AG04450 (cell line): Measurements from ENCODE around the gene LONRF2. TPM values are rescaled to one million over a fixed set of nuclear protein-coding genes. Genes with fewer than 3 reads are reported as not detected.
"Not testable (repeated sequence)": the region's sequence is repeated elsewhere in the genome, so short reads cannot be mapped to it uniquely, and the experiment has no call there.

Experiments
- CTCF ChIA-PET: fragments of 300-600, 350-600 bp; formaldehyde crosslinking; extraction: SDS; loops from one replicate; lab custom pipeline; 2022; ENCODE audit warnings: antibody characterized with exemption, inconsistent platforms; lab: Charles Lee
- POLR2A ChIA-PET: fragments of 350-600 bp; formaldehyde crosslinking; extraction: SDS; loops from one replicate; lab custom pipeline; 2021; ENCODE audit warnings: antibody characterized with exemption, inconsistent platforms; lab: Yijun Ruan, JAX
- DNase-seq: peaks from one replicate; pipeline ENCODE4 v3.0.0-alpha.2; 2011; ENCODE audit warnings: low read depth, low spot score
- H3K27ac ChIP-seq: one replicate; pipeline ENCODE4 v1.5.1; 2012; ENCODE audit warnings: low read depth, low read length, control low read depth
- H3K27me3 ChIP-seq: one replicate; pipeline ENCODE4 v1.6.0; 2012; ENCODE audit warnings: low read length; ENCODE audit not compliant: control insufficient read depth, insufficient read depth
- H3K4me3 ChIP-seq: 2 replicates; pipeline ENCODE4 v1.5.1; 2011; ENCODE audit warnings: mild to moderate bottlenecking, low read depth, low read length, control low read depth
- H3K9me3 ChIP-seq: 2 replicates; pipeline ENCODE4 v1.5.1; 2012; ENCODE audit warnings: low read length; ENCODE audit not compliant: control insufficient read depth, insufficient read depth
- polyA plus RNA-seq: library from polyadenylated mRNA; depleted of rRNA; stranded (reverse); fragments of >200 nt; gene quantifications from 2 replicates; pipeline ENCODE4 v1.2.3, GENCODE V29; 2011
- TF ChIP-seq, protein P1 (sequence below): IDR thresholded peaks from 2 replicates; pipeline ENCODE4 v1.5.1; 2011; ENCODE audit warnings: low read depth, low read length, control low read depth, inconsistent platforms

The LONRF2 gene
- polyA plus RNA-seq, 1 experiment = 0.98 TPM

DNA sequence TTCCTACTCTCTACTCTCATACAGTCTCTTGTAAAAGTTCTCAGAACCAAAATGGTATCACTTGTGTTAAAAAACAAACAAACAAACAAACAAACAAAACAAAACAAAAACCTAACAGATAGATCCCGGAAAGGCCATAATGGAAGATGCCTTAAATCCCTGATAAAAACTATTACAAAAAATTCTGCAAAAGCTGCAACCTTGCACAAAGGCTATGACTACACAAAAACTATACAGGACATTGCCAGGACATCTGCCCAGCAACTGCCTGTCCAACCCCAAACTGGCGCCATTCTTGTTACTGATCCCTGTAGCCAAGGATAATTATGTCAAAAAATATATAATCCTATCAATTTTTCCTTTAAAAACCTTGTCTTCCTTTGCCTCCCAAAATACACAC is 36.3 kb upstream of the LONRF2 start:
- Histone ChIP-seq H3K9me3 (no peaks in the 10 kb centered on the region), H3K27me3 (peaks cover 20% of the 10 kb centered on the region), H3K27ac (no peak overlapping the region), H3K4me3 (no peak overlapping the region)
- CTCF ChIA-PET = interaction anchor here (0.6 to 1.1 kb wide), 2 partner anchors 13 to 23 kb away, joined by 3 read pairs; no protein-coding TSS in a partner anchor
- no peak for DNase-seq
- TF ChIP-seq, protein P1, sequence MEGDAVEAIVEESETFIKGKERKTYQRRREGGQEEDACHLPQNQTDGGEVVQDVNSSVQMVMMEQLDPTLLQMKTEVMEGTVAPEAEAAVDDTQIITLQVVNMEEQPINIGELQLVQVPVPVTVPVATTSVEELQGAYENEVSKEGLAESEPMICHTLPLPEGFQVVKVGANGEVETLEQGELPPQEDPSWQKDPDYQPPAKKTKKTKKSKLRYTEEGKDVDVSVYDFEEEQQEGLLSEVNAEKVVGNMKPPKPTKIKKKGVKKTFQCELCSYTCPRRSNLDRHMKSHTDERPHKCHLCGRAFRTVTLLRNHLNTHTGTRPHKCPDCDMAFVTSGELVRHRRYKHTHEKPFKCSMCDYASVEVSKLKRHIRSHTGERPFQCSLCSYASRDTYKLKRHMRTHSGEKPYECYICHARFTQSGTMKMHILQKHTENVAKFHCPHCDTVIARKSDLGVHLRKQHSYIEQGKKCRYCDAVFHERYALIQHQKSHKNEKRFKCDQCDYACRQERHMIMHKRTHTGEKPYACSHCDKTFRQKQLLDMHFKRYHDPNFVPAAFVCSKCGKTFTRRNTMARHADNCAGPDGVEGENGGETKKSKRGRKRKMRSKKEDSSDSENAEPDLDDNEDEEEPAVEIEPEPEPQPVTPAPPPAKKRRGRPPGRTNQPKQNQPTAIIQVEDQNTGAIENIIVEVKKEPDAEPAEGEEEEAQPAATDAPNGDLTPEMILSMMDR = no peak
- POLR2A ChIA-PET = no interaction called here

DNA sequence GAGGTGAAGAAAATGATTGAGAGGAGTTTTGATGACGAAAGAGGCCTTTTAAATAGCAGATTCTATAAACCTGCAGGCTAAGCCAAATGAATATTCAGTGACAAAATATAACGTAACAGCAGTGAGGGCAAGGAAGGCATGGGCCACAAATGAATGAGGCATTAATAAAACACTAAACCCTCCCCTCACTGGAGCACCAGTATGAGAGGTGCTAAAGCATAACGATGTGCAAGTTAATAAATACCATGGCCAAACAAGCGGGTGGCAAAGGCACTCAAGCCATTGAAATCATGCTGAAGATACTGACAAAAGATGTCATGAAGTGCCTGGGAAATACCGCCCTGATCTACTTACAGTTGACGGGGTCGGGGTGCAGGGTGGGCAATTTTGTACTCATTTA is 30.2 kb upstream of the LONRF2 start:
- H3K4me3 ChIP-seq = no peak overlapping the region
- TF ChIP-seq, protein P1 = no peak
- no peak for DNase-seq
- no peak overlapping the region for H3K27ac ChIP-seq
- CTCF ChIA-PET = no interaction called here
- POLR2A ChIA-PET = no interaction called here
- H3K9me3 ChIP-seq = no peaks in the 10 kb centered on the region
- peaks cover 25% of the 10 kb centered on the region for H3K27me3 ChIP-seq

DNA sequence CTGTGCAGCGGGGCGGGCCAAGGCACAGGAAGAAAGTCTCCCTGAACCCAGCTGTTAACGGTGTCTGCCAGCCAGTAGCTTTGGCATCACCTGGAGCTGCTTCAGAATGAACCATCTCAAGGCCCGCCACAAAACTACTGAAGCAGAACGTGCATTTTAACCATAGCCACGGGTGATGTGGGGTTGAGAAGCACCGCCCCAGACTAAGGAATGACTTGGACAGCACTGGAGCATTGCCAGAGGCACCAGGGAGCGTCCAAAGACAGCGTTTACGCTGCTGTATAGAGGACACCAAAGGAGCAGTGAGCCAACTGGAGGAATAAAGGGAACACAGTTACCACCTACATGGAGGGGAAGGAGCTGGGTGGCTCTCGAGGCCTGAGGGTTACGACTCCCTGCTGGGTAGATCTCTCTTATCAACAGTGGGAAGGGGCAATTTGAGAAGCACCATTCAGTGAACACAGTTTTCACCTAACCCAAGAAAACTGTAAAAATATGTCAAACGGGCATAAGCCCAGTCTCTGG is 28.4 kb upstream of the LONRF2 start:
- TF ChIP-seq, protein P1 = no peak
- POLR2A ChIA-PET = no interaction called here
- H3K4me3 ChIP-seq = no peak overlapping the region
- H3K9me3 ChIP-seq = no peaks in the 10 kb centered on the region
- no peak overlapping the region for H3K27ac ChIP-seq
- DNase-seq = no peak
- H3K27me3 ChIP-seq = peaks cover 26% of the 10 kb centered on the region
- CTCF ChIA-PET = interaction anchor here (2.4 kb wide), 1 partner anchor 30 kb away, joined by 12 read pairs; no protein-coding TSS in a partner anchor

DNA sequence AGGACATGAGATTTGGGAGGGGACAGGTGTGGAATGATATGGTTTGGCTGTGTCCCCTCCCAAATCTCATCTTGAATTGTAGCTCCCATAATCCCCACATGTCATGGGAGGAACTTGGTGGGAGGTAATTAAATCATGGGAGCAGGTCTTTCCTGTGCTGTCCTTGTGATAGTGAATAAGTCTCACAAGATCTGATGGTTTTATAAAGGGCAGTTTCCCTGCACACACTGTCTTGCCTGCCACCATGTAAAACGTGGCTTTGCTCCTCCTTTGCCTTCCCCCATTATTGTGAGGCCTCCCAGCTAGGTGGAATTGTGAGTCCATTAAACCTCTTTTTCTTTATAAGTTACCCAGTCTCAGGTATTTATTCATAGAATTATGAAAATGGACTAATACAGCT is 22.8 kb upstream of the LONRF2 start:
- POLR2A ChIA-PET, H3K9me3 ChIP-seq, H3K4me3 ChIP-seq, H3K27ac ChIP-seq, DNase-seq: not testable (repeated sequence)
- H3K27me3 ChIP-seq = peaks cover 39% of the 10 kb centered on the region
- CTCF ChIA-PET = interaction anchor here (1.1 to 1.4 kb wide), 2 partner anchors 36 to 83 kb away, joined by 3 read pairs; no protein-coding TSS in a partner anchor

DNA sequence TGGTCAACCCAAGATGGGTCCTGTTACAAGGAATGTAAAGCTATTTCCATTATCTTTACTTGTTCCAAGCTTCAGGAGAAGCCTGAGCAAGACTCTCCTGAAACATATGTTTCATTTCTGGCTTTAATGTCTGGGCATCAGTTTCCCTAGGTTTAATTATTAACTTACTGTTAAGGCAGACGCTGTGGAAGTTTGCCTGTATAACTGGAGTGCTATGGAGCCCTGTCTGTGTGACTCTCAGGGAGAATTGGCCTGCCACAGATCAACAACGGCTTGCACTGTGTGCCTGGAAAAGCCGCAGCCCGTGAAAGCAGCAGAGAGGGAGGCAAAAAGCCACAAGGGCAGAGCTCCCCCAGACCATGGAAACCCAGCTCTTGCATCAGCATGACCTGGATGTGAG is 22.1 kb upstream of the LONRF2 start:
- Histone ChIP-seq H3K27ac (no peak overlapping the region), H3K27me3 (peaks cover 46% of the 10 kb centered on the region), H3K9me3 (no peaks in the 10 kb centered on the region), H3K4me3 (no peak overlapping the region)
- TF ChIP-seq, protein P1 = no peak
- no peak for DNase-seq
- POLR2A ChIA-PET = no interaction called here
- CTCF ChIA-PET = interaction anchor here (1.4 kb wide), 1 partner anchor 82 kb away, joined by 3 read pairs; no protein-coding TSS in a partner anchor

DNA sequence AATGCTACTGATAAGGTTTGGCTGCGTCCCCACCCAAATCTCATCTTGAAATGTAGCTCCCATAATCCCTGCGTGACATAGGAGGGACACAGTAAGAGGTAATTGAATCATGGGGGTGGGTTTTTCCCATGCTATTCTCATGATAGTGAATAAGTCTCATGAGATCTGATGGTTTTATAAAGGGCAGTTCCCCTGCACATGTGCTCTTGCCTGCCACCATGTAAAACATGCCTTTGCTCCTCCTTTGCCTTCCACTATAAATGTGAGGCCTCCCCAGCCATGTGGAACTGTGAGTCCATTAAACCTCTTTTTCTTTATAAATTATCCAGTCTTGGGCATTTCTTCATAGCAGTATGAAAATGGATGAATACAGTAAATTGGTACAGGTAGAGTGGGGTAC is 20.2 kb upstream of the LONRF2 start:
- ChIA-PET POLR2A (interaction anchor here (0.6 kb wide), 1 partner anchor 358 kb away, joined by 3 read pairs; no protein-coding TSS in a partner anchor), CTCF (interaction anchor here (0.5 to 1.1 kb wide), 2 partner anchors 39 to 40 kb away, joined by 4 to 6 read pairs; no protein-coding TSS in a partner anchor)
- H3K9me3 ChIP-seq, DNase-seq, H3K27ac ChIP-seq, H3K4me3 ChIP-seq: not testable (repeated sequence)
- H3K27me3 ChIP-seq = peaks cover 50% of the 10 kb centered on the region
